Measurements from ENCODE around the gene ARL10.

ARL10 gene

GRCh38 chr5:176388444-176389134, 23.3 kb downstream of the ARL10 start, which contains the start of the genes HIGD2A and NOP16:
Gene HIGD2A, plus strand, starts transcription at chr5:176388751. Its CDS starts 69 bp downstream, at chr5:176388820.
Gene NOP16, minus strand, starts transcription at chr5:176388598. Its CDS starts 59 bp downstream, at chr5:176388539.
- peak; percentile 99 for DNase-seq (ENCODE audit: low read depth)
- peak within 1 kb of the TSS; percentile 96 for H3K4me3 ChIP-seq (ENCODE audit: low read depth, low read length)
- no peak for TF ChIP-seq CTCF (IDR thresholded peaks at IDR 0.05; ENCODE audit: insufficient read depth, low read depth, low read length, missing control alignments)

GRCh38 chr5:176389135-176390123, 24.1 kb downstream of the ARL10 start:
- no peak for DNase-seq (ENCODE audit: low read depth)

GRCh38 chr5:176391479-176391878, 26.2 kb downstream of the ARL10 start:
- no peak overlapping the region for H3K4me3 ChIP-seq (ENCODE audit: low read depth, low read length)
- no peak for DNase-seq (ENCODE audit: low read depth)
- TF ChIP-seq CTCF (IDR thresholded peaks at IDR 0.05; ENCODE audit: insufficient read depth, low read depth, low read length, missing control alignments), result no peak

More at GRCh38 chr5:176389135-176390123, 24.1 kb downstream of the ARL10 start:
- peak overlapping the region; percentile 76 for H3K4me3 ChIP-seq (ENCODE audit: low read depth, low read length)
- TF ChIP-seq CTCF (IDR thresholded peaks at IDR 0.05; ENCODE audit: insufficient read depth, low read depth, low read length, missing control alignments), result no peak

GRCh38 chr5:176391999-176392398, 26.7 kb downstream of the ARL10 start:
- TF ChIP-seq CTCF (IDR thresholded peaks at IDR 0.05; ENCODE audit: insufficient read depth, low read depth, low read length, missing control alignments), result no peak
- DNase-seq (ENCODE audit: low read depth), result no peak
- H3K4me3 ChIP-seq (ENCODE audit: low read depth, low read length), result no peak overlapping the region

- no peak for DNase-seq (ENCODE audit: low read depth)
- no peak for TF ChIP-seq CTCF (IDR thresholded peaks at IDR 0.05; ENCODE audit: insufficient read depth, low read depth, low read length, missing control alignments)
Observed at GRCh38 chr5:176392526-176392925, 27.2 kb downstream of the ARL10 start.

GRCh38 chr5:176394096-176394495, 28.8 kb downstream of the ARL10 start:
- no peak overlapping the region for H3K4me3 ChIP-seq (ENCODE audit: low read depth, low read length)
- TF ChIP-seq CTCF (IDR thresholded peaks at IDR 0.05; ENCODE audit: insufficient read depth, low read depth, low read length, missing control alignments), result no peak
- no peak for DNase-seq (ENCODE audit: low read depth)

More at GRCh38 chr5:176392526-176392925, 27.2 kb downstream of the ARL10 start:
- H3K4me3 ChIP-seq (ENCODE audit: low read depth, low read length), result no peak overlapping the region

Data from GM12865 (cell line).